K562 (cell line): ENCODE data around the gene MYO18B. TPM values are rescaled to one million over a fixed set of nuclear protein-coding genes. Genes with fewer than 3 reads are reported as not detected.

Experiments used
- ATAC-seq: fragments of 200-7000 bp; cut with Tn5 transposase; 3 replicates; pipeline ENCODE4 v1.9.1; 2020; ENCODE audit warnings: moderate library complexity
- BruUV-seq: library from RNA; stranded (reverse); fragments of 400-500 nt; replicated peaks from 2 replicates; lab custom pipeline; 2021; lab: Mats Ljungman, UMichigan
- CTCF ChIA-PET: fragments of 300-600 bp; formaldehyde crosslinking; extraction: SDS; loops from one replicate; lab custom pipeline; 2021; ENCODE audit warnings: low intra/inter-chr PET ratio; lab: Yijun Ruan, JAX
- POLR2A ChIA-PET: fragments of 300-600, 350-650 bp; sonication (Branson Sonifier 250); formaldehyde crosslinking; extraction: SDS; loops from one replicate; lab custom pipeline; 2021; ENCODE audit warnings: antibody characterized with exemption, inconsistent platforms; lab: Yijun Ruan, JAX
- DNase-seq, 4 experiments: peaks; one replicate each; pipeline versions ENCODE4 v3.0.0 to v3.0.0-alpha.2; 2011 to 2018; ENCODE audit warnings: low spot score in 3 of 4, mixed read lengths in 3 of 4; ENCODE audit errors: extremely low read depth in 1 of 4
- FAIRE-seq: peaks from 2 replicates; lab custom pipeline; 2011; peaks lifted over from hg19 to GRCh38; lab: Jason Lieb, UNC
- H2AFZ ChIP-seq: 2 replicates; pipeline ENCODE4 v1.6.0; 2011; ENCODE audit warnings: low read depth, low read length, control low read depth, inconsistent platforms
- H3K27ac ChIP-seq: fragments of 200-600 bp; 3 replicates; pipeline ENCODE4 v1.8.0; 2011; ENCODE audit warnings: low read depth, mild to moderate bottlenecking, control low read depth, inconsistent platforms, low read length, moderate library complexity, mixed read lengths; ENCODE audit errors: extremely low read depth
- H3K27me3 ChIP-seq, 2 experiments: fragments of 300-600 bp in 1 of 2; 2 replicates in 1 of 2; 3 replicates in 1 of 2; pipeline versions ENCODE4 v1.6.0 to v1.8.0; 2011; ENCODE audit warnings: inconsistent platforms in 2 of 2, low read length in 2 of 2, mild to moderate bottlenecking in 1 of 2, mixed read lengths in 1 of 2, moderate library complexity in 1 of 2; ENCODE audit not compliant: control insufficient read depth in 2 of 2, insufficient read depth in 2 of 2
- H3K36me3 ChIP-seq: fragments of 300-600 bp; 3 replicates; pipeline ENCODE4 v1.8.0; 2011; ENCODE audit warnings: mild to moderate bottlenecking, low read length, inconsistent platforms; ENCODE audit not compliant: control insufficient read depth, insufficient read depth
- H3K4me1 ChIP-seq, 2 experiments: fragments of 200-600 bp in 1 of 2; replicated peaks in 1 of 2; 2 replicates in 1 of 2; 3 replicates in 1 of 2; pipeline versions ENCODE4 v1.5.1 to v1.8.0; 2011; ENCODE audit warnings: inconsistent platforms in 2 of 2, low read length in 2 of 2, mild to moderate bottlenecking in 1 of 2, mixed read lengths in 1 of 2, moderate library complexity in 1 of 2; ENCODE audit not compliant: control insufficient read depth in 2 of 2, insufficient read depth in 2 of 2
- H3K4me2 ChIP-seq: 2 replicates; pipeline ENCODE4 v1.6.1; 2011; ENCODE audit warnings: low read length, control low read depth, inconsistent platforms, mixed read lengths; ENCODE audit not compliant: insufficient read depth
- H3K4me3 ChIP-seq: fragments of 200-600 bp; sonication (generic), shearing (Covaris generic); 2 replicates; pipeline ENCODE4 v1.5.1; 2016; ENCODE audit warnings: control low read depth, inconsistent platforms
- H3K79me2 ChIP-seq: fragments of 200-600 bp; 3 replicates; pipeline ENCODE4 v1.8.0; 2011; ENCODE audit warnings: low read length, inconsistent platforms; ENCODE audit not compliant: control insufficient read depth, insufficient read depth
- H3K9ac ChIP-seq, 2 experiments: 2 replicates each; pipeline versions ENCODE4 v1.6.0 to v1.6.1; 2011; ENCODE audit warnings: low read depth in 2 of 2, low read length in 2 of 2, control low read depth in 1 of 2, inconsistent platforms in 1 of 2, mild to moderate bottlenecking in 1 of 2, mixed read lengths in 1 of 2; ENCODE audit not compliant: insufficient read depth in 1 of 2
- H3K9me1 ChIP-seq: one replicate; pipeline ENCODE4 v1.6.0; 2011; ENCODE audit warnings: inconsistent platforms, mild to moderate bottlenecking, low read length, moderate library complexity; ENCODE audit not compliant: control insufficient read depth, insufficient read depth
- H3K9me3 ChIP-seq: replicated peaks from 2 replicates; pipeline ENCODE4 v1.5.1; 2011; ENCODE audit warnings: low read depth, low read length, inconsistent platforms; ENCODE audit not compliant: control insufficient read depth, insufficient read depth
- H4K20me1 ChIP-seq: replicated peaks from 2 replicates; pipeline ENCODE4 v1.6.1; 2011; ENCODE audit warnings: low read length, inconsistent platforms, mixed read lengths; ENCODE audit not compliant: control insufficient read depth, insufficient read depth
- PHF20 ChIP-seq: fragments of 450-650 bp; IDR thresholded peaks from 2 replicates; pipeline ENCODE4 v1.6.1; 2018; ENCODE audit not compliant: partially characterized antibody
- PHF21A ChIP-seq: fragments of 450-650 bp; IDR thresholded peaks from 2 replicates; pipeline ENCODE4 v1.6.1; 2017; ENCODE audit warnings: low read depth, borderline replicate concordance
- POLR2A ChIP-seq: fragments of 450-650 bp; conservative IDR thresholded peaks from 2 replicates; pipeline ENCODE4 v1.6.1; 2016
- SRSF7 ChIP-seq: fragments of 200-400 bp; formaldehyde crosslinking; optimal IDR thresholded peaks from 2 replicates; pipeline ENCODE3; 2017; ENCODE audit warnings: mild to moderate bottlenecking, low read depth, low read length
- ZNF347 ChIP-seq: fragments of 450-650 bp; formaldehyde crosslinking; IDR thresholded peaks from 2 replicates; pipeline ENCODE4 v1.4.0; 2020; ENCODE audit warnings: low read depth, mild to moderate bottlenecking, moderate library complexity
- ZNF717 ChIP-seq: fragments of 250-450 bp; sonication (Bioruptor Pico); IDR thresholded peaks from 2 replicates; pipeline ENCODE4 v1.5.0; 2021
- WGBS: fragments of 100-300 bp; shearing (Covaris generic); methylation state at CpG from one replicate; pipeline ENCODE4 v1.1.6; 2016; ENCODE audit warnings: low coverage, mixed read lengths; ENCODE audit not compliant: insufficient coverage; ENCODE audit errors: missing lambda C conversion rate; 5-methylcytosine and 5-hydroxymethylcytosine counted together
- in situ Hi-C: fragments of 300-500 bp; cut with MboI; formaldehyde crosslinking; loops from 4 replicates; pipeline ENCODE4 v1.15.0; 2018; ENCODE audit warnings: inconsistent platforms, mixed read lengths
- intact Hi-C: fragments of 100-400 bp; cut with micrococcal nuclease; formaldehyde crosslinking; loops from 2 replicates; pipeline ENCODE4 v1.14.2; 2022
- polyA plus RNA-seq, 8 experiments: library from polyadenylated mRNA; depleted of rRNA in 4 of 8; stranded (reverse) in 5 of 8; unstranded in 3 of 8; fragments of >200 nt; fragmentation: Nextera tagmentation in 2 of 8; fragmentation: Illumina TruSeq in 1 of 8; extraction: Ambion mirVana in 2 of 8; extraction: Trizol in 1 of 8; gene quantifications; 2 replicates each; pipeline versions ENCODE4 v1.2.1 to v1.2.3, GENCODE V29; 2011 to 2014; ENCODE audit warnings: inconsistent platforms in 1 of 8, missing spikeins in 1 of 8
- total RNA-seq, 7 experiments: library from RNA; depleted of rRNA in 6 of 7; stranded (reverse); fragments of >200 nt in 6 of 7; fragmentation: Illumina TruSeq in 2 of 7; extraction: Trizol in 2 of 7; gene quantifications; 2 replicates each; pipeline versions ENCODE4 v1.2.1 to v1.2.3, GENCODE V29; 2011 to 2021; ENCODE audit warnings: low replicate concordance in 1 of 7
- TF ChIP-seq, protein P1 (sequence below): fragments of 450-650 bp; formaldehyde crosslinking; IDR thresholded peaks from 2 replicates; pipeline ENCODE4 v1.4.0; 2020; ENCODE audit warnings: mild to moderate bottlenecking, moderate library complexity

The MYO18B gene
- total and polyA plus RNA-seq, 9 of the 15 experiments (the other 6 are each of a cell fraction or from before 2014, with no cell fraction given) = 0.06 to 7.0 (median 4.3) TPM

DNA sequence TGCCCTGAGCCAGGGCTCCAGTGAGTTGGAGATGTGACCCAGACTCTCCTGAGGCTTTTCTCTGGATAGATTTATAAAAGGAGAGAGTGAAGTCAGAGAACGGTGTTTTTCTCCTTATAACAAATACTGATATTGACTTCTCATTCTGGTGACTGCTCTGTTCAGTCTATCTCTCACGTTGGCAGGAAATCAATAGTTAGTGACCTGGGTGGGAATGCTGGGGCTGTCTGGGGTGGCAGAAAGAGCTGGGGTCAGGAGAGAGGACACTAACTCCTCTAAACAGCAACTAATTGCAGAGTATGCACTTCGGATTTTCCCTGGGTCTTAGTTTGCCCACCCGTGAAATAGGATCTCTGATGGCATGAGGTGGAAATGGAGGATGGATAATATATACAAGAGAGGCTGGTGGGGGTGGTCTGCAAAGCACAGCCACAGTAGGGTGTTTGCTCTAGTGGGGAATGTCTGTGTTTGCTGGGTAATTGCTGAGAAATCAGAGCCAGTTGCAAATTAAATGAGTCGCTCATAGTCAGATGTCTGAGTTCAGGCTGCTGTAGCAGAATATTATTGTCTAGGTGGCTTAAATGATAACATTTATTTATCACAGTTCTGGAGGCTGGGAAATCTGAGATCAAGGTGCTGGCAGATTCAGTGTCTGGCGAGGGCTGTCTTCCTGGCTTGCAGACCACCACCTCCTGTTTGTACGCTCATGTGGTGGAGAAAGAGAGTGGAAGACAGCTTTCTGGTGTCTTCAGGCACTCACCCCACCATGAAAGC, 167.8 kb downstream of the MYO18B start:
- ATAC-seq = no peak
- ChIA-PET POLR2A (interaction anchor here (0.5 kb wide), 1 partner anchor 364 kb away, joined by 3 read pairs; no protein-coding TSS in a partner anchor), CTCF (no interaction called here)
- Histone ChIP-seq H3K36me3 (peaks cover 3% of the 10 kb centered on the region; the same call in 1 of the 3 replicates), H4K20me1 (no peaks in the 10 kb centered on the region), H3K4me1 (no peaks in the 10 kb centered on the region), H3K27me3 (no peaks in the 10 kb centered on the region), H3K79me2 (no peaks in the 10 kb centered on the region), H3K4me2 (no peak overlapping the region), H2AFZ (no peak overlapping the region), H3K4me3 (no peak overlapping the region), H3K9me1 (no peaks in the 10 kb centered on the region), H3K27ac (no peak overlapping the region), H3K9me3 (no peaks in the 10 kb centered on the region), H3K9ac (no peak overlapping the region)
- intact Hi-C loops = no loop called here
- no peak for FAIRE-seq
- in situ Hi-C loops = no loop called here
- BruUV-seq = no TSS peak
- DNase-seq = no peak
- TF ChIP-seq ZNF717 = no peak
- TF ChIP-seq PHF20 = no peak
- TF ChIP-seq POLR2A = no peak
- TF ChIP-seq ZNF347 (CRISPR knock-in tag) = no peak
- TF ChIP-seq SRSF7 = no peak
- no peak for TF ChIP-seq PHF21A
- TF ChIP-seq, protein P1, sequence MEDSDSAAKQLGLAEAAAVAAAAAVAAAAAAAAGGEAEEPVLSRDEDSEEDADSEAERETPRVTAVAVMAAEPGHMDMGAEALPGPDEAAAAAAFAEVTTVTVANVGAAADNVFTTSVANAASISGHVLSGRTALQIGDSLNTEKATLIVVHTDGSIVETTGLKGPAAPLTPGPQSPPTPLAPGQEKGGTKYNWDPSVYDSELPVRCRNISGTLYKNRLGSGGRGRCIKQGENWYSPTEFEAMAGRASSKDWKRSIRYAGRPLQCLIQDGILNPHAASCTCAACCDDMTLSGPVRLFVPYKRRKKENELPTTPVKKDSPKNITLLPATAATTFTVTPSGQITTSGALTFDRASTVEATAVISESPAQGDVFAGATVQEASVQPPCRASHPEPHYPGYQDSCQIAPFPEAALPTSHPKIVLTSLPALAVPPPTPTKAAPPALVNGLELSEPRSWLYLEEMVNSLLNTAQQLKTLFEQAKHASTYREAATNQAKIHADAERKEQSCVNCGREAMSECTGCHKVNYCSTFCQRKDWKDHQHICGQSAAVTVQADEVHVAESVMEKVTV (CRISPR knock-in tag) = no peak
- WGBS = 60% methylated on average over 3 of the region's 7 CpGs
